GM06990 (cell line): Measurements from ENCODE around the gene FOXN1.

Experiments
- DNase-seq: peaks from one replicate; pipeline ENCODE4 v3.0.0-alpha.2; 2011; ENCODE audit not compliant: insufficient read length; ENCODE audit errors: extremely low read depth
- H3K27me3 ChIP-seq: replicated peaks from 2 replicates; pipeline ENCODE4 v1.6.0; 2011; ENCODE audit warnings: low read length; ENCODE audit not compliant: control insufficient read depth, insufficient read depth
- H3K36me3 ChIP-seq: 2 replicates; pipeline ENCODE4 v1.5.1; 2011; ENCODE audit warnings: low read length; ENCODE audit not compliant: control insufficient read depth, insufficient read depth
- H3K4me3 ChIP-seq: replicated peaks from 2 replicates; pipeline ENCODE4 v1.5.1; 2011; ENCODE audit warnings: low read depth, mild to moderate bottlenecking, control low read depth, low read length
- TF ChIP-seq, protein P1 (sequence below): IDR thresholded peaks from 2 replicates; pipeline ENCODE4 v1.5.1; 2011; ENCODE audit warnings: low read length, control low read depth, mild to moderate bottlenecking, inconsistent platforms; ENCODE audit not compliant: insufficient read depth, poor library complexity, severe bottlenecking

FOXN1 gene

DNA sequence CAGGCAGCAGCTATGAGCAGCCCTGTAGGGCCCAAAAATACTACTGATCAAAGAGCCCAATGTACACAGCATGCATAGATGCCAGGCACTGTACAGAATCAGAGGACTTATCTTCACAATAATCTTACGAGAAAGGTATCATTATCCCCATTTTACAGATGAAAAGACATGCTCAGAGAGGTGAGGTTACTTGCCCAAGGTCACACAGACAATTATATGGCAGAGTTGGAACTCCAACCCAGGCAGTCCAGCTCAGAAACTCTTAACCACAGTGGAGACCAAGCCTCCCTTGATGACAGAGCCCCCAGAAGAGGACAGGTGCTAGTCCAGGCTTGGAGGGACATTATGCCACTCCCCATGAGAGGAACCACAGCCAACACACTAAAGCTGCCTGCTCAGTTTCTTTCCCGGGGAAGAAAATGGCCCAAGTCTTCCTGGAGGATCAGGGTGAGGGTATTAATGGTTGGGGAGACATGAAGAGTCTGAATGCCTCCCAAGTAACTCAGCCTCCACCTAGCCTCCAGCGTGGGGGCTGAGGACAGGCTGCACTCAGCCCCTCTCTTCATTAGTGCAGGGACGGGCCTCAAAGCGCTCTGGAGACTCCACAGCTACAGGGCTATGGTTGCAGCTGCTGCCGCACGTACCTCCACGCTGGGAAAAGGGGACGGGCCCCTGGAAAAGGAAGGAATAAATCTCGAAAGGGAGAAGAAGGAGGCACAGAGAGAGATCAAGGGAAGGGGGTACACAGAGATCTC lies 45.5 kb downstream of the FOXN1 start:
- peak overlapping the region; percentile 81 for H3K4me3 ChIP-seq
- TF ChIP-seq, protein P1, sequence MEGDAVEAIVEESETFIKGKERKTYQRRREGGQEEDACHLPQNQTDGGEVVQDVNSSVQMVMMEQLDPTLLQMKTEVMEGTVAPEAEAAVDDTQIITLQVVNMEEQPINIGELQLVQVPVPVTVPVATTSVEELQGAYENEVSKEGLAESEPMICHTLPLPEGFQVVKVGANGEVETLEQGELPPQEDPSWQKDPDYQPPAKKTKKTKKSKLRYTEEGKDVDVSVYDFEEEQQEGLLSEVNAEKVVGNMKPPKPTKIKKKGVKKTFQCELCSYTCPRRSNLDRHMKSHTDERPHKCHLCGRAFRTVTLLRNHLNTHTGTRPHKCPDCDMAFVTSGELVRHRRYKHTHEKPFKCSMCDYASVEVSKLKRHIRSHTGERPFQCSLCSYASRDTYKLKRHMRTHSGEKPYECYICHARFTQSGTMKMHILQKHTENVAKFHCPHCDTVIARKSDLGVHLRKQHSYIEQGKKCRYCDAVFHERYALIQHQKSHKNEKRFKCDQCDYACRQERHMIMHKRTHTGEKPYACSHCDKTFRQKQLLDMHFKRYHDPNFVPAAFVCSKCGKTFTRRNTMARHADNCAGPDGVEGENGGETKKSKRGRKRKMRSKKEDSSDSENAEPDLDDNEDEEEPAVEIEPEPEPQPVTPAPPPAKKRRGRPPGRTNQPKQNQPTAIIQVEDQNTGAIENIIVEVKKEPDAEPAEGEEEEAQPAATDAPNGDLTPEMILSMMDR = no peak
- no peaks in the 10 kb centered on the region for H3K27me3 ChIP-seq
- H3K36me3 ChIP-seq = peaks cover 34% of the 10 kb centered on the region
- DNase-seq = no peak

DNA sequence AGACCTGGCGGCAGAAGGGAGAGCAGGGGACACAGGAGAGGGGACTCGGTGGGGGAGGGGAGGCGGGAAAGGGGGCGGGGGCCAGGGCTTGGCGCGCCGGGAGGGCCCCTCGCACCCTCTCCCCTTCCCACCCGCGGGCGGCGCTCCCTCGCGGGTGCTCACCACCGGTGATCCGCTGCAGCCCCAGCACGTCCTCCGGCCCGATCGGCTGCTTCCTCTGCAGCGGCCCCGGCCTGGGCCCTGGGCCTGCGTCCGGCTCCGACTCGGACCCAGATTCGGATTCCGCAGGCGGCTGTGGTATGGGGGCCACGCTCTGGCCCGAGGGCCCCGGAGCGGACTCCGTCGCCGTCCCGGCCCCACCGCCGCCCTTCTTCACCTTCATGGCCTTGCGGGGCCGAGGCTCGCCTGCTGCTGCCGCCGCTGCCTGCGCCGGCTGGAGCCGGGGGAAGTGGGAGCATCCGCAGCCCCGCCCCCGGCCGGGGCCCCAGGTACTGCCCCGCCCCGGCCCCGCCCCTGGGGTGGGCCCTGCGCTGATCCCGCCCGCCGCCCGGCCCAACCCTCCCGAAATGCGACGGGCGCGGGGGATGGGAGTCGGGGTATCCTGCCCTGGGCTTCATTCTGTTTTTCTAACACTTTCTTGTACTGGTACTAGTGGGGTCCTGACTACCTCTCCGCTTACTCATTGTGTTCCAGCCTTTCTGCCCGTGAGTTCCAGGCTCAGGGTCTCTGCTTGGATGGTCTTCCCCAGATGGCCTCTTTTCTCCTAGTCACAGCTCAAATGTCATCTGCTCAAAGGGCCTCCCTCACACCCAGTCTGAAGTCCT lies 46.2 kb downstream of the FOXN1 start, which contains the start of gene UNC119:
TSS of gene UNC119 (minus strand) at position 449 of the 824 bp plus-strand sequence. CDS start at position 382, 67 bp downstream.
- peak; percentile 81 for DNase-seq
- TF ChIP-seq, protein P1 = no peak
- Histone ChIP-seq H3K4me3 (peak within 1 kb of the TSS; percentile 81), H3K27me3 (no peaks in the 10 kb centered on the region), H3K36me3 (peaks cover 33% of the 10 kb centered on the region)

DNA sequence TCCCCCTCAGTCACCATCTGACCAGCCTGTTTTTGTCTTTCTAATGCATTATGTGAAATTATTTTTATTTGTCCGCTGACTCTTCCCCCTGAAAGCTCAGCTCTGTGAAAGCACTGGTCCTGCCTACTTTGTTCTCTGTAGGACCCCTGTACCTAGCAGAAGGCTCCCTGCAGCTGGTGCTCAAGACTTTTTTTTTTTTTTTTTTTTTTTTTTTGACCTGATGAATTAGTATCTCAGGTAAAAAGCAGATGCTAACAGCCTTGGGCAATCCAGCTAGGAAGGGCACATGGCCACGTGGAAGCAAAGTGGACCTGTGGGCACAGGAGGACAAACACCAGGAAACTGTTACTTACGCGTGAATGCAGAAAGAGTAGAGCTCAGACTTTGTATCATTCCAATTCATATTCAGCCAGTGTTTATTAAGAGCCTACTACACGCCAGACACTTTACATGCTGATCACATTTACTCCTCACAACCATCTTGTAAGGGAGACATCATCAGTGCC lies 46.9 kb downstream of the FOXN1 start:
- no peak for DNase-seq
- TF ChIP-seq, protein P1 = no peak
- H3K36me3 ChIP-seq = peaks cover 30% of the 10 kb centered on the region
- no peaks in the 10 kb centered on the region for H3K27me3 ChIP-seq
- no peak overlapping the region for H3K4me3 ChIP-seq

DNA sequence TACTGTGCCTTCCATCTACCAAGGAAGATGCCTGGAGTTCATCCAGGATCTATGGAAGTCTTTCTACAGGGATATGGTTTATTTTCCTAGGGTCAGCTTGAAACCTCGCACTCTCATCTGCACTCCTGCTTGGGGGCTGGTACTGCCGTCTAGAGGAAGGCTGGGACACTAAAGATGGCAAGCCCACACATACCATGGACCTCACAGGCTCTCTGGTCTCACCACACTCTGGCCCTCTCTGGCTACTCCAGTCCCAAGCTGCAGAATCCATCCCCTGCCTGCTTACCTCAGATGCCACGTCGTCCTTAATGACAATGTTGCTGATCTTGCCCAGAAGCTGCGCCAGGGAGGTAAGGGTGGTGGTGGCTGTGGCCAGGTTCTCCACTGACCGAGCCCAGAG lies 48.4 kb downstream of the FOXN1 start:
- Histone ChIP-seq H3K4me3 (no peak overlapping the region), H3K36me3 (peaks cover 33% of the 10 kb centered on the region), H3K27me3 (no peaks in the 10 kb centered on the region)
- no peak for DNase-seq
- TF ChIP-seq, protein P1 = peak; percentile 42

DNA sequence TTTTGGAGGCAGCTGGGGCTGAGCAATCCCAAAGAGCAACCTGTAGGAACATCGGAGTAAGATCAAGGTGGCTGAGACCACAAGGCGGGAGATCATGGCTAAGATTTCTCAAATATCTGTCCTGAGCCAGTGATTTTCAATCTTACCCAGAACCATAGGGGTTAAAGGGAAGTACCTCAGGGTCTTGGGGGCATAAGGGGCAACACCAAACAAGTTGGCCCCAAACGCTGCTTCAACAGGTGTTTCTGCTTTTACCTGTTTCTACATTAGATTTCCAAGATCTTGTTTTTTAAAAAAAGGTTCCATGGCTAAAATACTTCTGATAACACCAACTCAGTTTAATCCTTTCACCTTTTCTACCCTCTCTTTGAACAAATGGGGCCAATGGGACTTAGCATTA lies 48.9 kb downstream of the FOXN1 start:
- TF ChIP-seq, protein P1 = no peak
- Histone ChIP-seq H3K4me3 (no peak overlapping the region), H3K27me3 (no peaks in the 10 kb centered on the region), H3K36me3 (peaks cover 37% of the 10 kb centered on the region)
- no peak for DNase-seq
